NCI-H1930 (cell line): ENCODE measurements around the gene CERS6.

Experiments
- DNase-seq, 2 experiments: peaks; one replicate each; lab custom pipeline; 2025; lab: John Stamatoyannopoulos, UW

CERS6 gene

GRCh38 chr2:168602846-168603401, 146.9 kb downstream of the CERS6 start:
- no peak for DNase-seq

- DNase-seq, result no peak
Measured at GRCh38 chr2:168603439-168603961, 147.4 kb downstream of the CERS6 start.

- no peak for DNase-seq
Measured at GRCh38 chr2:168604252-168604651, 148.2 kb downstream of the CERS6 start.

DNA sequence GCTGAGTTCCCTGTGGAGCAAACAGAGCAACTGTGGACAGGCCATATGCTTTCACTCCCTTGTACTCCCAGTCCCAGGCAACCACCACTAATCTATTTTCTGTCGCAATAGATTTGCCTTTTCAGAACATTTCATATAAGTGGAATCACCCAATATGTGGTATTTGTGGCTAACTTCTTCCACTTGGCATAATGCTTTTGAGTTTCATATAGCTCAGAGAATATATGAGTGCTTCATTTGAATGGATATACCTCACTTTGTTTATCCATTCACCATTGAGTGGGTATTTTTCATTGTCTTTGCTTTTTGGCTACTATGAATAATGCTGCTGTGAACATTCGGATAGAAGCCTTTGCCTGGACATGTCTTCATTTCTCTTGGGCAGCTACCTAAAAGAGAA, 151.9 kb downstream of the CERS6 start:
- no peak for DNase-seq

DNA sequence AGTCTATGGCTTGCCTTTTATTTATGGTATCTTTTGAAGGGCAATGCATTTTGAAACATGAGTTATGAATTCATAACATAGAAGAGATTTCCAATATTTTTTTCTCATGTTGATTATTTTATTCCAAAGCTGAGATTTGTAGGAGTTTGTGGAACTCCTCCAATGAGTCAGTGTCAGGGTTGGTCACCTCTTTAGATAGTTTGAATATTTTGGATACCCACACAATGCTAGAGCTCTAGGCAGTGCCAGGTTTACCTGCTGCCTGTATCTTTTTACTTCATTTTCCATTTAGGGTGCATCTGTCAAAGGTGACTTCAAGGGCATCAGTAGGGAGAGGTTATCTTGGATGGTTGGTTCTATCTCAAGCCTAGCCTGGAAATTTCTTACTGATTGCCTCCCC, 152.7 kb downstream of the CERS6 start:
- DNase-seq, result no peak

- no peak for DNase-seq
Measured at GRCh38 chr2:168611091-168611490, 155.0 kb downstream of the CERS6 start.

DNA sequence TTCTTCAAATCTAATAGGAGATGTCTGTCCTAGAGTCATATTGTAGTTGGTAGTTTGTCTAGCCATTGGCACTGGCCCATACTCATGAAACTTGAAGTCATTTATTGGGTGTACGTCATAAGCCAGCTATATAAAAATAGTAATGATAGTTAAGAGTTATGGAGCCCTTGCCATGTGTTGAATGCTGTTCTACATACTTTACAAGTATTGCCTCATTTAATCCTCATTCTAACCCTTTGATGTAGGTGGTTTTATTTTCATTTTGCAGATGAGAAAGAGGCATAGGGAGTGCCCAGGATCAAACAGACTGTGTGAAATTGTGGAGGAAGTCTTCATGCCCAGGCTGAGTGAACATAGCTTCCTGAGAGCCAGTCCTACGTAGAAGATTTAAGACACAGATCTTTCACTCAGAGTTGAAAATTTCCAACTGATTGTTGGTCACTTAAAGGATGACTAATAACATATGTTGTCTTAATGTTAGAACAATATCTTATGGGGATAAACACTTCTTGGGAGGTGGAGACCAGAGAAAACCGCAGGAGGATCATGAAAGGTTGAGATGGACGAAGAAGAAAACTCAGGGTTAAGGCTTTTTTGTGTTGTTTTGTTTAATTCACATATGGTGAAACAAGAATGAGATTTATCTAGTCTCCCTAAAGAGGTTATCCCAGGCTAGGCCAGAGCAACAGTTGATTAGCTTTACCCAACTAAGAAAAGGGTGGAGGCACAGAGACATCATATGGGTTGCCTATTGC, 156.0 kb downstream of the CERS6 start:
- no peak for DNase-seq

DNA sequence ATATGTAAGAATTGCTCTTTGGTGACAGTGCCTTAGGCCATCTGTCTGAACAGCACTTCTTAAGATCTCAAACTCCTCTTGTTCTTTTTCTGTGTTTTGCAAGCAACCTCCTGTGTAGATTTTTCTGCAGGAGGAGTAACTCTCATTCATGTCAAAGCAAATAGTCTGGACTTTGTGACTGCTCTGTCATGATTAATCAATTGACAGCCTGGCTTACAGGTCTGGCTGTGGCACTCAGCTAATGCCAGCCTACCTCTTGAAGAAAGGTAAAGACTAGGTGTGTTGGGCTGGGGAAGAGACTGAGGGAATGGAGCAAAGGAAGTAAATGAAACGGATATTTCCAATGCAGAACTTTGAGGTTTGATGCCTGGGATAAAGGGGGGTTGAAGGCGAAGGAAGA, 156.6 kb downstream of the CERS6 start:
- DNase-seq, result no peak

- DNase-seq, result no peak
Measured at GRCh38 chr2:168613551-168613950, 157.5 kb downstream of the CERS6 start.

DNA sequence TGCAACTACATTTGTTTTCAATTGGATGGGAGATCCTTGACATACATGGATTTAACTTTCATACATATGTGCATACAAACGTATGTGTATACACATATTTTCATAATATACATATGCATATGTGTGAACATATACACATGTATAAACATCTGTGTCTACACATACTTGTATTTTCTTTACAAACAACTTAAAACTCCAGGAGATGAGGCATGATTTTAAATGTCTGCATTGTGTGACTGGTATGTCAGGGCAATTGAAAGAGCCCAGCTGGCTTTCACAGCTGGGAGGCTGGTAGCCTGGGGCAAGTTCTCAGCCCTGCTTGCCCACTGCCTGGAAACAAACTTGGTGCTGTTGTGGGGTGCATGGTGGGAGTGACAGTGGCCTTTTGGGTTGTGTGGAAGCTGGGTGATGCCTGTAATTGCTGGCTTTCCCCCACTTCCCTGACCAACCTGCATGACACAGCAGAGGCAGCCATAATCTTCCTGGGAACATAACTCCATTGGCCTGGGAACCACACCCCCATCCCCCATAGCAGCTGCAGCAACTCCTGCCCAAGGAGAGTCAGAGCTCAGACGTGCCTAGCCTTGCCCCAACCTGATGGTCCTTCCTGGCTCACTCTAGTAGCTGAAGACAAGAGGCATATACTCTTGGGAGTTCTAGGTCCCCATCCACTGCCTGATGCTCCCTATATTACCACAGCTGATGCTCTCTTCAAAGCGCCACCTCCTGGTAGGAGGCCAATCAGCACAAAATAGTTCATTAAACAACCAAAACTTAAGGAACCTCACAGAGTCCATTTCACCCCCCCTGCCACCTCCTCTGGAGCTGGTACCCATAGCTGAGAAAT, 158.3 kb downstream of the CERS6 start:
- no peak for DNase-seq

DNA sequence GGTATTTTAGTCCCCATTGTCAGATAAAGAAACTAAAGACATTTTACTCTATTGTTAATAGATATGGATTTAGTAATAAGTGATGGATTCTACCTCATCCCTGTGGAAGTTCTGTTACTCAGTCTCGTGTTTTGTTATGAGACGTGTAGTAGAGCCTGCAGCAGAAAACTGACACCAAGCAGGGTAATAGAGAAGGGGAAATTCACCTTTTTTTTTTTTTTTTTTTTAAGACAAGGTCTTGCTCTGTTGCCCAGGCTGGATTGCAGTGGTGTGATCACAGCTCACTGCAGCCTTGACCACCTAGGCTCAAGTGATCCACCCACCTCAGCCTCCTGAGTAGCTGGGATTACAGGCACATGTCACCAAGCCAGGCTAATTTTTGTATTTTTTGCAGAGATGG, 164.5 kb downstream of the CERS6 start:
- DNase-seq, result no peak

DNA sequence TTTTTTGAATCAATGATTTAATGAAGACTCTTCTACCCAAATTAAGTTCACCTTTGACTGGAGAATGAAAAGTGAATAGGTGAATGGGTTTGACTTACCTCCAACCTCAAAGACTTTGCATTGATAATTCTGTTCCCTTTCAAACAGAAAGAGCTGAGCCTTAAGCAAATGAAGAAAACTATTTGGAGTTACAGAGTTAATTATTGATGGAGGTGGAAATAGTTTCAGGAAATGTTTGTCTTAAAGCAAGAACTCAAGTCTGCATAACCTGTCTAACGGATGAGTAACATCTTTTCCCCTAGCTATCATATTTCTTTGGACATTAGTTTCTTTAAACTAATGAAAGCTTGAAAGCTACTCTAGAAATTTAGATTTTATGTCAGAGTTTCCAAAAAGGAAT, 166.5 kb downstream of the CERS6 start:
- DNase-seq, result no peak

DNA sequence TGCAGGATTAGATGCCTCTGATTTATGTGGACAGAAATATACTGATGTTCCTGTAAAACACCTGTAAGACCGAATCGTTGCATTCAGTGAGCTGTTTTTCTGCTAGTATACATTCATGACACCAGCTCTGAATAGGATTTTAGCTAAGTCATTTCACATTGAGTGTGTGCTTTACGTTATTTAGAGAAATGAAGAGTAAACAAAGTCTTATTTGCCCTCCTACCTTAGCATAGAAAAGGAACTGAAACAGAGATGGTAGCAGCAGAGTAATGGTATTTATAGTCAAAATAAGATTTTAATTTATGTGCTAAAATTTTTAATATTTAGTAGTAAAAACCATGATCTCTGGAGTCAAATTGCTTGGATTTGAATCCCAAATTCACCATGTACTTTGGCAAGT, 168.0 kb downstream of the CERS6 start:
- no peak for DNase-seq

DNA sequence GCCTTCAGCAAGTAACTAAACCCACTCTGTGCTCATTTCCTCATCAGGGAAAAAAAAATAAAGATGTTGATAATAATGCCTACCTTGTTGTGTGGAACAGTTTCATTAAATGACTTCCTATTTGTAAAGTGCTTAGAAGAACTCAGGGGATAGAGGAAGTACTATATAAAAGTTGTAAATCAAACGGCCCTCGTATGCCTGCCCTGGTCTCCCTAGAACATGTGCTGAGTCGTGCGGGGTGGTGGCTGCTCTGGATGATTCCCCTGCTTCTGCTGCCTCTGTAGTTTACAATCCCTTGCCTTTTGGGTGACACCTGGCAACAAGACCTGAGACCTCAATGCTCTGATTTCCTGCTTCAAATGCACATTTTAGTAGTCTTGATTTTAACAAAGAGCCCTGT, 170.0 kb downstream of the CERS6 start:
- DNase-seq, result no peak

- no peak for DNase-seq
Measured at GRCh38 chr2:168626647-168627046, 170.6 kb downstream of the CERS6 start.

DNA sequence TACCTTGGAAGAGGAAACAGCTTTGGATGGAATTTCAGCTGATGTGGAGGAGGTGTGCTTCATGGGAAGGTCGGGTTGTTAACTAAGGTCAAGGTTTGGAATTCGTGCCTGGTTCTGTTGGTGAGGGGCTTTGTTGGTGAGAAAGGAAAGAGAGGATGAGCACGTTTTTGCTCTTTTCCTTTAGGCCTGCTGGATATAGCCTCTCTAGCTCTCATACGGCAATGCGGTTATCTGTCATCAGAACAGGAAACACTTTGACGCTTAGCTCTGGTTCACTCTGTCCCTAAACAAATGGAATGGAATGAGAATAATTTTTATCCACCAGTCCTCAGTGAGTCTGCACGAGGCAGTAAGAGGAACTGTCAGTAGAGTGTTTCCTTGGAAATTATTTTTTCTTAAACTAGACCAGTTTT, 176.6 kb downstream of the CERS6 start:
- no peak for DNase-seq

DNA sequence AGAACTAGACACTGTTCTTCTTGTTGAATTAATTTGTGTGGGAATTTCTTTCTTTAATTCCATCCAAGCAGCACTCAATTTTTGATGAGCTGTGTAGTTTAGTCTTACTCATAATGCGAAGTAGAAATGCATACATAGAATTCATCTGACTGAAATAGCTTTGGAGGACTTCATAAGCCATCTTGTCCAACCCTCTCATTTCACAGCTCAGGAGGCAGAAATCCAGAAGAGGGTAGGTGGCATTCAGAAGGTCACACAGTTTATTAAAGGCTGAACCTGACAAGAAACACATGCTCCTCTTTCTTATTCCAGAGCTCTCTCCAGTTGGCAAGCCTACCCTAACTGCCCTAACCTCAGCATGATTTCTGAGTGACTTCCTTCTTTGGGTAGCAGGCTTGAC, 177.1 kb downstream of the CERS6 start:
- no peak for DNase-seq

DNA sequence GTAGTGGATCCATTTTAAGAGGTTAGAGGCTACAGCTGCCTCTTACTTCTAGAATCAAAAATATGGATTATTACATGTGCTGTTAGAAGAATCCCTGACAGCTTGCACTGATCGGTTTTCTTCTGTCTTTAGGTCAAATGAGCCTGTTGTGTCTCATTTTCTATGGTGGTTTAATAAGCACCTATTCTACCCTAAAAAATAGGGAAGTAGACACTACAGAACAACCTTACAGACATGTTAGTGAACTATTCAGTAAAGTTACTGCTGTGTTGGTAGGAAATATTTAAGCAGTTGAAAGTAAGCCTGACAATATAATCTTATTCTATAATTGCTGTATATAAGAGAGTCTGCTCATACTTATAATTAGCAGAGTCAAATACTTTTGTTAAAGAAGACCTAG, 177.8 kb downstream of the CERS6 start:
- no peak for DNase-seq

DNA sequence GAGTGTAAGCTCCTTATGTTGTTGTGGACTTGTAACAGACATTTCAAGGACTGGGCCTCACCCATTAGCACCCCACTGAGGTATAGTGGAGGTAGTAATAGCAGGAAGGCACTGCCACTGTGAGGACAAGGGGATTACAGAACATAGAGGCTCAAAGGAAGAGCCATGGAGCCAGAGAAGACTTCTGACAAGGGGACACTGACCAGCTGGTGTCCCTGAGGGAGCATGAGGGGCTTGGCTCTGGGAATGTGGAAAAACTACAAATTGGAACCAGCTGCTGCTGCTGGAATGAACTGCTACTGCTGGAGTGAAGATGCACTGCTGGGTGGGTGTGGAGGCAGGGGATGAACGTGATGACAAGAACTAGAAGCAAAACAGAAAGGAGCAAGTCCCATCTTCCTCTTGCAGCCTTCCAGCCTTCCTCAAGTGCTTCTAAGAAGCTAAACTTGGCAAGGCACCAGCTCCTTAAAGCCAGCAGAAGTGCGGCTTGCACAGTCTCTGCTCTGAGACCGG, 179.0 kb downstream of the CERS6 start:
- DNase-seq, result no peak

DNA sequence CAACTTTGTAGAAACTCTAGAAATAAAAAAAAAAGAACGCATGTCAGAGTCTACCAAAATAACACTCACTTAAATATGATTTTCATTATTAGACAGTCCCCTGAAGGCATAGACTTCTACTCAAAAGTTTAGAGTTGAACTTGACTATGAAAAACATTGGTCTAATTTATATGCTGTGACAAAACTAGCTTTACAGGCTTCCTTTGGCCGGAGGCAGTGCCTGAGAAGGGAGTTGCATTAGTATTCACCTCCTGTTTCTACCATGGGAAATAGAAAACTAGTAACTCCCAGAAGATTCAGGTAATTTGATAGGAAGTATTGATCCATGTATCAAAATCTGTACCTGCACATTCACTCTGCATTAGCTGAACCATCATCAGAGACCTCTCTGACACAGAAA, 182.9 kb downstream of the CERS6 start:
- no peak for DNase-seq

DNA sequence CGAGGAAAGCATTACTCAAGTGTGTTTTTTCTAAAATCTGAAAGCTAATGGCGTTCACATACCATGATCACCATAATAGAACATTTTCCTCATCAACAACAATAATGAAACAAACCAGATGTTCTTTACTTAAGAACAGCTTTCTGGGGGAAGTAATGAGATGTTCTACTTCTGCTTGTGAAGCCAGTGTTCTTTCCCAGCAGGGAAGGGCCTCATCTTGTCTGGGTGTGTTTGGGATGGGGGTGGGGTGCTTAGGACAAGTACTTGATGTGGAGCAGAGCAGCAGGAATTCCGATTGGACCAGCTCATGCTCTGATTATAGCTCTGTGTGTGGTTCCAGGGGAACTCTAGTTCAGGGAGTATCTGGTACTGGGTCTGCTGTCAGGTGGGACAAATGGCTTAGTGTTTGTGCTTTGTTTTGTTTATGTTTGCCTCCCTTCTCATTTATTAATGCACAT, 183.4 kb downstream of the CERS6 start:
- DNase-seq, result no peak

DNA sequence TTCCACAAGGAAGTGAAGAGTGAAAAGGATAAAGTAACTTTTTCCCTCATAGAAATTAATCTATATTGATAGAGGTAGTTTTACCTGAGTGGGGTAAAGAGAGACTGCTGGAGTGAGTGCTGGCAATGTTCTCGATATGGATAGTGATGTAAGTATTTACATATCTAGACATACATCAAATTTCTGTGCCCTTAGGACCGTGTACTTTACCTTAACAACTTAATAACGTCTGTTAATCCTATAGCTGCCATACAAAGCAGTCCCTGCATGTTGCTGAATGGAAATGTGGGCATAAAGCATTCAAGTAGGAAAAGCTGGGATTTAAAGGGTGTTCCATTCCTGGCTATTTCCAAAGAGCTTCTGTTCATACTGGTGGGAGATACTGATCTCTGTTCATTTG, 184.0 kb downstream of the CERS6 start:
- no peak for DNase-seq

- no peak for DNase-seq
Measured at GRCh38 chr2:168641636-168642035, 185.6 kb downstream of the CERS6 start.
